Measurements from ENCODE around the gene NEUROD2.

DNA sequence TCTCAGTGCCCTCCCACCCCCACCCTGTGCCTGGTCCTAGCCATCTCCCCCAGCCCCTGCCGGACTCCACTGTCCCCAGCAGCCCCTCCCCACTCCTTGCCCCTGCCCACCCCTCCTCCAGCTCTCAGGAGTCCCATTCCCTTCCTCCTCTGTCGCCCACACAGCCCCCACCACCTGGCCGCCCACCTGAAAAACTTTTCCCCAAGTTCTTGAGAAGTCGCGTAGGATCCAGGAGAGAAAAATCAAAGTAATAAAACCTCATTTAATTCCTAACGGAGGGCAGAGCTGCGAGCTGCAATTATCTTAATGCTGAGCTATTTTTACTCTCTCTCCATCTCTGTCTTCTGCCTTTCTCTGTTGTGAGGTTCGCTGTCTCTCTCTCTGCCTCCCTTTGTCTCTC is 16.6 kb upstream of the NEUROD2 start:
- TF ChIP-seq YY1 (IDR thresholded peaks at IDR 0.05; ENCODE audit: insufficient read depth, insufficient read length) = no peak
- no peak for TF ChIP-seq ZNF274 (IDR thresholded peaks at IDR 0.05; ENCODE audit: low read depth, low read length)
- no peak for TF ChIP-seq SUZ12 (IDR thresholded peaks at IDR 0.05; ENCODE audit: extremely low read depth, insufficient read depth, insufficient read length)
